Stimulated activated CD8-positive, alpha-beta memory T cell treated with anti-CD3 and anti-CD28 coated beads, Interleukin-15, amount 100 ng/mL, for 1 hour (primary cell): ENCODE data around the gene ELF1.
A peak's percentile ranks its signal among the peaks of the same experiment; 100 is the strongest.
"Not testable (repeated sequence)": the region's sequence is repeated elsewhere in the genome, so short reads cannot be mapped to it uniquely, and the experiment has no call there.

ENCODE experiments used
- DNase-seq: peaks from one replicate; pipeline ENCODE4 v3.0.0-alpha.2; 2020; ENCODE audit warnings: low read depth

ELF1 gene

DNA sequence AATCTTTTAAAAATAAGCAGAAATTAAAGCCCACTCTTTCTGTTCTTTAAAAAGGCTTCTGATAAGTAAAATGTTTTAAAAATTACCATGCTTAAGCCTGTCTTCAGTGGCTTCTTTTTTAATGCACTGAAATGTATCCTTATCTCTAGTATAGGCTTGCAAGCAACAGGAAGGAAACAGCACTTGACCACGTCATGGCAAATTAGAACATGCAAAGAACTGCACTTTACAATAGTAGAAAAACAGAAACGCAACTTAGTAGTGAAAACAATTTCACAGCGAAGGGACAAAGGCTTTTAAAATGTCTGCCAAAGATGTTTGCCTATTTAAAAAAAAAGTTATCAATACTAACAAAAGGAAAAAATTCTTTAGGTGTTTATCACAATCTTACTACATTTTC lies 36.3 kb downstream of the ELF1 start:
- peak; percentile 30 for DNase-seq

GRCh38 chr13:40981949-40982348 lies 37.2 kb downstream of the ELF1 start:
- no peak for DNase-seq

- DNase-seq: no peak
These were observed 37.8 kb downstream of the ELF1 start for GRCh38 chr13:40981361-40981760.

DNA sequence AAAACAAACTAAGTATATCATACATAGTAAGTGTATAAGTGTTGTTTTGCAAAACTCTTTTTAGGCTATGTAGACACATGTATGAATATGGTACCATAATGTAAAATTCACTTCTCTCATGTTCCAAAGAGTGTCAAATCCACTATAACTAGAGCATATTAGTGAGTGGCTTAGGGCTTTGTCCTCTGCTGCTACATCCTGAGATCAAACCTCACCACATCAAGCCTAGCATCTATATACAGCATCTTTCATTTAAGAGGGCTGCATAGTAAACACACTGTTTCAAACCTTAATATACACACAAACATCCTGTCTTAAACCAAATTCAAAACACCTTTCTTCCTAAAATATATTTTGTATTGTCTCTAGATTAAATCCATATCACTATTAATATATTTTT lies 38.7 kb downstream of the ELF1 start:
- no peak for DNase-seq

DNA sequence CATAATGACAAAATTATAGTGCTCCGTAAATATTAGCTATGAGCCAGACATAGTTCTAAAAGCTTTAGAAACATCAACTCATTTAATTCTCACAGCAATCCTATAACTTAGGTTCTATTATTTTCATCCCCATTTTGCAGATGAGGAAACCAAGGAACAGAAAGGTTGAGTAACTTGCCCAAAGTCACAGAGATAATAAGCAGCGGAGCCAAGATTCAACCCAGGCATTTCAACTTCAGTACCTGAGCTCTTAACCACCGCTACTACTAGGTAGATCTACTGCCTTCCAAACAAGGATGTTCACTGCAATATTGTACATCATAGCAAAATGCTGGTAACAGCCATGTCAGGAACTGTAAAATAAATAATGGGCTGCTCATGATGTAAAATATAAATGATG lies 39.9 kb downstream of the ELF1 start:
- no peak for DNase-seq

GRCh38 chr13:40978109-40978508 lies 41.0 kb downstream of the ELF1 start:
- DNase-seq: not testable (repeated sequence)

- no peak for DNase-seq
These were observed 43.7 kb downstream of the ELF1 start for GRCh38 chr13:40975441-40975840.

- no peak for DNase-seq
These were observed 44.4 kb downstream of the ELF1 start for GRCh38 chr13:40974460-40975407.

DNA sequence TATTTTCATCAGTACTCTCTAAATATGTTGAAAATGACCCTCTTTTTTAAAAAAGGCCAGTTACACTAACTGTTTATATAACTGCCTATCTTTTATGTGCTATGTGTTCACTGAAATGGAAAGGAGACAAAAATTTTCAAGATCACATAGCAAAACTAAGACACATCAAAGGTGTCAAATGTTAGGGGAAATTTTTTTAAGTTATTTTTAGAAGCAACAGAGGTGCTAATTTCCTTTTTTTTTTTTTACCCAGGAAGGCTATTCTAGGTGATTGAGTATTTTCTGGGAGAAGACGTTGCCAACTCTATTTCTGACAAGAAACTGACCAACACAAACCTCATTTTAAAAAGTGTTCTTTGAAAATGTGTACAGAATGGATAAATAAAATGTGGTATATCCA lies 45.7 kb downstream of the ELF1 start:
- DNase-seq: no peak

DNA sequence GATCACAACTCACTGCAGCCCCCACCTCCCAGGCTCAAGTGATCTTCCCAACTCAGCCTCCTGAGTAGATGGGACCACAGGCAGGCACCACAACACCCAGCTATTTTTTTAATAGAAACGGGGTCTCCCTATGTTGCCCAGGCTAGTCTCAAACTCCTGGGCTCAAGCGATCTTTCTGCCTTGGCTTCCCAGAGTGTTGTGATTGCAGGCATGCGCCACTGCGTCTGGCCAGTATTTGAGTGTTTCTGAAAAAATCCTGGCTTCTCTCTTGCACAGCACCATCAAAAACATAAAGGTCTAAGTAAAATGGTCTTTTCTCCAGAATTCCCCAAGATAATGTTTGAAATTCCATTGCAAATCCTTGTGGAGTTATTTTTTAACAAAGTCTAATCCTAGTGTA lies 47.8 kb downstream of the ELF1 start:
- no peak for DNase-seq

- DNase-seq: no peak
These were observed 48.3 kb downstream of the ELF1 start for GRCh38 chr13:40970803-40971202.

- no peak for DNase-seq
These were observed 49.8 kb downstream of the ELF1 start for GRCh38 chr13:40969169-40969901.

GRCh38 chr13:40968416-40969000 lies 50.6 kb downstream of the ELF1 start:
- DNase-seq: no peak

DNA sequence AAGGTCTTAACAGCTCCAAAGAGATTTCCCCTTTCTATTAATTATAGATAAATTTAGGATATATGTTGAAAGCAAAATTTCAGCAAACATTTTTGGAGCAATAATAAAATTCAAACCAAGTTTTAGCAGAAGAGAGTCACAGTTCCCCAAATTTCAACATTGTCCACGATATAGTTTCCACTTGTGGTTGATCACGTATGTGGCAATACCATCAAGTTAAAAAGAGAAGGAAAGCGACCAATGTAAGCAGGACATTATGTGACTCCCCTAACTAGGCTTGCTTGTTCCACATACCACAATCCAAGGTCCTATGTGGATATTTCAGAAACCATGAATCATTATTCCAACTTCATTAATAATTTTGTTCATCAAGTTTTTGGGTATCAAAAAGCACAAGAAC lies 52.8 kb downstream of the ELF1 start:
- no peak for DNase-seq

GRCh38 chr13:40963927-40964326 lies 55.2 kb downstream of the ELF1 start:
- DNase-seq: no peak

- DNase-seq: no peak
These were observed 57.3 kb downstream of the ELF1 start for GRCh38 chr13:40961826-40962225.

GRCh38 chr13:40961214-40961613 lies 57.9 kb downstream of the ELF1 start:
- DNase-seq: no peak

DNA sequence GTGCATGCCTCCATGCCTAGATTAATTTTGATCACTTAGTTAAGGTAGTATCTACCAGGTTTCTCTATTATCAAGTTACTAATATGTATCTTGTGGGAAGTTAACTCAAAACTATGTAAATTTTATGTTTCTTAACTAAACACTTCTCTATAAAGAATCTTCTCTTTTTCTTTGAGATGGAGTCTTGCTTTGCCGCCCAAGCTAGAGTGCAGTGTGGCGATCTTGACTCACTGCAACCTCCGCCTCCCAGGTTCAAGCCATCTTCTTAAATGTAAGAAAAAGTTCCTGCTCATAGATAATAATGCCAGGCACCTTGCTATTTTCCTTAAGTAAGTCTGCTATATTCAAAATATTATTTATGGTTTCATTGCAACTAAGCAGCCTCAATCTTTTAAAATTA lies 58.4 kb downstream of the ELF1 start:
- no peak for DNase-seq

DNA sequence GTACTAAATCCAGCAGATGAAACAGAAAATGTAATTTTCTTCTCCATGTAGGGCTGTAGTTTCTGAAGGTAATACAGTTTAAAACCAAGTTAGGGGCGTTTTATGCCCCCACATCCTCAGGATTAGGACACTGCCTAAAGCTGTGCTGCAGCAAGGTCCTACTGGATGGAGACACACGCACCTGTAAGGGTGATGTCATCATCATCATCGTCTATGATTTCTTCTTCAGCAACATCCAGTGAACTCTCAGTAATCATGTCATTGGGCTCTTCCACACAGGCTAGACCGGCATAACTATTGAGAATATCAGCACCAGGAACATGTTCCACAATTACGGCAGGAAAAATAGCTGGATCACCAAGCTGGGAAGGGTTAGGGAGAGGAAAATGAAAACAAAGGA lies 60.5 kb downstream of the ELF1 start:
- no peak for DNase-seq

DNA sequence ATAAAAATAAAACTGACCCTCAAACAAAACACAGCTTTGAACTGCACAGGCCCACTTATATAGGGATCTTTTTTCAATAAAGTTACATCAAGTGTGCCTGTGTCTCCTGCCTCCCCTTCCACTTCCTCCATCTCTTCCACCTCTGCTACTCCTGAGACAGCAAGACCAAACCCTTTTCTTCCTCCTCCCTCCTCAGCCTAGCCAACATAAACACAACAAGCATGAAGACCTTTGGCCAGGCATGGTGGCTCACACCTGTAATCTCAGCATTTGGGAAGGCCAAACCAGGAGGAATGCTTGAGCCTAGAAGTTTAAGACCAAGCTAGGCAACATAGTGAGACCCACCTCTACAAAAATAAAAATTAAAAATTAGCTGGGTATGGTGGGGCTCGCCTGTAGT lies 72.6 kb downstream of the ELF1 start:
- no peak for DNase-seq

- DNase-seq: no peak
These were observed 76.0 kb downstream of the ELF1 start for GRCh38 chr13:40943073-40943472.

GRCh38 chr13:40941581-40941980 lies 77.5 kb downstream of the ELF1 start:
- no peak for DNase-seq

- DNase-seq: no peak
These were observed 78.3 kb downstream of the ELF1 start for GRCh38 chr13:40940841-40941240.
